WTC11 (cell line): Measurements from ENCODE around the gene SFTPD. TPM values are rescaled to one million over a fixed set of nuclear protein-coding genes. Genes with fewer than 3 reads are reported as not detected.

ENCODE experiments used
- ATAC-seq: fragments of 200-7000 bp; cut with Tn5 transposase; 2 replicates; pipeline ENCODE4 v1.10.0; 2021; ENCODE audit warnings: mild to moderate bottlenecking, moderate library complexity
- CTCF ChIA-PET: fragments of 300-600 bp; sonication (Branson Sonifier 250); formaldehyde crosslinking; loops from one replicate; lab custom pipeline; 2021; ENCODE audit warnings: antibody characterized with exemption; lab: Charles Lee
- POLR2A ChIA-PET: fragments of 350-600 bp; sonication (Branson Sonifier 250); formaldehyde crosslinking; loops from one replicate; lab custom pipeline; 2021; ENCODE audit warnings: antibody characterized with exemption; lab: Charles Lee
- DNase-seq: peaks from one replicate; pipeline ENCODE4 v3.0.0; 2021; ENCODE audit warnings: low spot score
- H3K27ac Mint-ChIP-seq: 2 replicates; pipeline ENCODE4 v1.8.0; 2021; ENCODE audit warnings: mixed read lengths
- H3K27me3 Mint-ChIP-seq: 2 replicates; pipeline ENCODE4 v1.8.0; 2021; ENCODE audit warnings: low read depth, mild to moderate bottlenecking, moderate library complexity, mixed read lengths
- H3K36me3 Mint-ChIP-seq: 2 replicates; pipeline ENCODE4 v1.8.0; 2021; ENCODE audit warnings: mixed read lengths
- H3K4me1 Mint-ChIP-seq: 2 replicates; pipeline ENCODE4 v1.8.0; 2022; ENCODE audit warnings: mixed read lengths
- H3K4me3 Mint-ChIP-seq: 2 replicates; pipeline ENCODE4 v1.8.0; 2021; ENCODE audit warnings: mild to moderate bottlenecking, moderate library complexity, mixed read lengths
- H3K9me3 Mint-ChIP-seq: 2 replicates; pipeline ENCODE4 v1.8.0; 2021; ENCODE audit warnings: mixed read lengths
- CREB1 ChIP-seq: sonication (generic); formaldehyde crosslinking; IDR thresholded peaks from 2 replicates; pipeline ENCODE4 v1.8.0; 2023; ENCODE audit warnings: mild to moderate bottlenecking, missing genetic modification reagents
- ELF4 ChIP-seq: sonication (generic); formaldehyde crosslinking; IDR thresholded peaks from 2 replicates; pipeline ENCODE4 v1.8.1; 2022; ENCODE audit warnings: low read depth, mild to moderate bottlenecking, moderate library complexity, missing genetic modification reagents
- ETV6 ChIP-seq: sonication (generic); formaldehyde crosslinking; IDR thresholded peaks from 2 replicates; pipeline ENCODE4 v1.8.1; 2022; ENCODE audit warnings: mild to moderate bottlenecking, missing genetic modification reagents
- FOXJ3 ChIP-seq: sonication (generic); formaldehyde crosslinking; IDR thresholded peaks from 2 replicates; pipeline ENCODE4 v1.9.0; 2021; ENCODE audit warnings: missing genetic modification reagents, mild to moderate bottlenecking, borderline replicate concordance
- FOXK1 ChIP-seq: sonication (generic); formaldehyde crosslinking; IDR thresholded peaks from 2 replicates; pipeline ENCODE4 v1.8.0; 2022; ENCODE audit warnings: mild to moderate bottlenecking, moderate library complexity, missing genetic modification reagents
- FOXP1 ChIP-seq: sonication (generic); formaldehyde crosslinking; IDR thresholded peaks from 2 replicates; pipeline ENCODE4 v1.8.0; 2022; ENCODE audit warnings: missing genetic modification reagents, mild to moderate bottlenecking, moderate library complexity, borderline replicate concordance
- JAZF1 ChIP-seq: fragments of 250-450 bp; sonication (Bioruptor Pico); IDR thresholded peaks from 2 replicates; pipeline ENCODE4 v1.9.0; 2021; ENCODE audit warnings: moderate library complexity, mild to moderate bottlenecking, inconsistent platforms
- MXD4 ChIP-seq: fragments of 250-450 bp; sonication (Bioruptor Pico); IDR thresholded peaks from 2 replicates; pipeline ENCODE4 v1.8.0; 2021; ENCODE audit warnings: mild to moderate bottlenecking, moderate library complexity, borderline replicate concordance
- NFATC4 ChIP-seq: fragments of 250-450 bp; sonication (Bioruptor Pico); IDR thresholded peaks from 2 replicates; pipeline ENCODE4 v1.9.0; 2021; ENCODE audit warnings: mild to moderate bottlenecking
- NR3C1 ChIP-seq: sonication (generic); formaldehyde crosslinking; conservative IDR thresholded peaks from 2 replicates; pipeline ENCODE4 v1.8.1; 2023; ENCODE audit warnings: low read depth, mild to moderate bottlenecking, missing genetic modification reagents
- RELA ChIP-seq: sonication (generic); formaldehyde crosslinking; IDR thresholded peaks from 2 replicates; pipeline ENCODE4 v1.8.1; 2022; ENCODE audit warnings: missing genetic modification reagents, mild to moderate bottlenecking, borderline replicate concordance
- SOX15 ChIP-seq: fragments of 250-450 bp; sonication (Bioruptor Pico); IDR thresholded peaks from 2 replicates; pipeline ENCODE4 v1.9.0; 2021; ENCODE audit warnings: mild to moderate bottlenecking
- total RNA-seq: library from RNA; stranded (reverse); gene quantifications from 3 replicates; pipeline ENCODE4 v1.2.3, GENCODE V29; 2021
- TF ChIP-seq, protein P1 (sequence below): sonication (generic); formaldehyde crosslinking; conservative IDR thresholded peaks from 2 replicates; pipeline ENCODE4 v1.8.1; 2022; ENCODE audit warnings: mild to moderate bottlenecking, missing genetic modification reagents
- TF ChIP-seq, protein P2 (sequence below): fragments of 250-450 bp; sonication (Bioruptor Pico); conservative IDR thresholded peaks from 2 replicates; pipeline ENCODE4 v1.9.0; 2021; ENCODE audit warnings: mild to moderate bottlenecking
- TF ChIP-seq, protein P3 (sequence below): fragments of 250-450 bp; sonication (Bioruptor Pico); IDR thresholded peaks from 2 replicates; pipeline ENCODE4 v1.9.0; 2021; ENCODE audit warnings: mild to moderate bottlenecking
- TF ChIP-seq, protein P4 (sequence below): fragments of 200-600 bp; IDR thresholded peaks from 2 replicates; pipeline ENCODE4 v1.8.0; 2022; ENCODE audit warnings: antibody characterized with exemption
- TF ChIP-seq, protein P5 (sequence below): sonication (generic); formaldehyde crosslinking; IDR thresholded peaks from 2 replicates; pipeline ENCODE4 v1.8.1; 2023; ENCODE audit warnings: mild to moderate bottlenecking, missing genetic modification reagents
- TF ChIP-seq, protein P6 (sequence below): sonication (generic); formaldehyde crosslinking; IDR thresholded peaks from 2 replicates; pipeline ENCODE4 v1.8.1; 2023; ENCODE audit warnings: mild to moderate bottlenecking, missing genetic modification reagents, moderate library complexity
- TF ChIP-seq, protein P7 (sequence below): sonication (generic); formaldehyde crosslinking; IDR thresholded peaks from 2 replicates; pipeline ENCODE4 v1.8.1; 2023; ENCODE audit warnings: mild to moderate bottlenecking, missing genetic modification reagents

SFTPD gene
- total RNA-seq, 1 experiment from 2014 or later, result 0.66 TPM

DNA sequence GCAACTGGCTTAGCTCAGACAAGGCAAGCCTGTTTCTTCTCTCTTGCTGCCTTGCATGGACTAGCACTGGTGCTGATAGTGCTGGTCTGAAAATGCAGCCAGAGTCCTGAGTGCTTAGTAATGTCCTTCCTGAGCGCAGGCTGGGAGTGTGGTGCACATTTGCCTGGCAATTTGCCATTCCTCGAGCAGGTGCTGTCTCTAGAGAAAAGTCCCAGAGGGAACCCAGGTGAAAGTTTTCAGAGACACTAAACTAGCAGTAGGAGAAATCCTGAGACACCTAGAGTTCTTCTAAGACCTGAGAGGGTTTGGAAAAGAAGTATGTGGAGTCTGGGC lies 1.9 kb downstream of the SFTPD start:
- Mint-ChIP-seq H3K27me3 (peaks cover 8% of the 10 kb centered on the region; the same call in 1 of the 2 replicates), H3K27ac (no peak overlapping the region), H3K4me3 (no peak overlapping the region), H3K36me3 (peaks cover 4% of the 10 kb centered on the region; the same call in 1 of the 2 replicates), H3K4me1 (peaks cover 11% of the 10 kb centered on the region), H3K9me3 (0 out of 2 replicates have a peak, but pooled peaks cover 9% of the 10 kb centered on the region)
- no peak for ATAC-seq
- no peak for DNase-seq
- TF ChIP-seq RELA (CRISPR knock-in tag), result no peak
- no peak for TF ChIP-seq NR3C1 (CRISPR knock-in tag)
- TF ChIP-seq, protein P1, sequence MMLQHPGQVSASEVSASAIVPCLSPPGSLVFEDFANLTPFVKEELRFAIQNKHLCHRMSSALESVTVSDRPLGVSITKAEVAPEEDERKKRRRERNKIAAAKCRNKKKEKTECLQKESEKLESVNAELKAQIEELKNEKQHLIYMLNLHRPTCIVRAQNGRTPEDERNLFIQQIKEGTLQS (CRISPR knock-in tag), result no peak
- TF ChIP-seq, protein P2, sequence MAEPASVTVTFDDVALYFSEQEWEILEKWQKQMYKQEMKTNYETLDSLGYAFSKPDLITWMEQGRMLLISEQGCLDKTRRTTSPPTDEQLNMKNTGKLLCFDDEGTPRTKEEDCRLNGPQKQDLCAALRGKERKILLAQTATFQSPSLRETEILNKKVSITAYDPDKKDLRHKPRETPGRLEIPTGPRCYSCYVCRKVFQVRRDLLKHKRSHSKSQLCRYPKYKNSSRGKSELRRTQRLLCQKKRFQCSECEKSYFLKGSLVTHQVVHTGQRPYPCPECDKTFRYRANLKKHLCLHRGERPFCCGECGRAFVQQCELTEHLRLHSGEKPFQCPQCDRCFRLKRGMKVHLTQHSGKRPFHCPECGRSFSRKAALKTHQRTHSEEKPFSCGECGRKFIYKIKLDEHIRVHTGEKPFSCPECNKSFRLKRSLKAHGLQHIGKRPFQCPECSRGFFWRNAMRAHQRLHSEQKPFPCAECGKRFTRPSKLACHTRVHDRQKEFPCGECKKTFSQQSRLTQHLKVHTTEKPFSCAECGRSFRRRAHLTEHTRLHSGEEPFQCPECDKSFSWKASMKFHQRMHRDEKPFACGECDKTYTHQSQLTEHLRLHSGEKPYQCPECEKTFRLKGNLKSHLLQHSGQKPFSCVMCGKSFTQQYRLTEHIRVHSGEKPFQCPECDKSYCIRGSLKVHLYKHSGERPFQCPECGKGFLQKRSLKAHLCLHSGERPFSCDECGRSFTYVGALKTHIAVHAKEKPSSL (CRISPR knock-in tag), result no peak
- TF ChIP-seq MXD4, result no peak
- TF ChIP-seq ETV6, result no peak
- no peak for TF ChIP-seq FOXK1
- TF ChIP-seq SOX15 (CRISPR knock-in tag), result no peak
- TF ChIP-seq, protein P3, sequence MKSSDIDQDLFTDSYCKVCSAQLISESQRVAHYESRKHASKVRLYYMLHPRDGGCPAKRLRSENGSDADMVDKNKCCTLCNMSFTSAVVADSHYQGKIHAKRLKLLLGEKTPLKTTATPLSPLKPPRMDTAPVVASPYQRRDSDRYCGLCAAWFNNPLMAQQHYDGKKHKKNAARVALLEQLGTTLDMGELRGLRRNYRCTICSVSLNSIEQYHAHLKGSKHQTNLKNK (CRISPR knock-in tag), result no peak
- no peak for TF ChIP-seq FOXP1 (CRISPR knock-in tag)
- no peak for TF ChIP-seq JAZF1 (CRISPR knock-in tag)
- TF ChIP-seq, protein P4, sequence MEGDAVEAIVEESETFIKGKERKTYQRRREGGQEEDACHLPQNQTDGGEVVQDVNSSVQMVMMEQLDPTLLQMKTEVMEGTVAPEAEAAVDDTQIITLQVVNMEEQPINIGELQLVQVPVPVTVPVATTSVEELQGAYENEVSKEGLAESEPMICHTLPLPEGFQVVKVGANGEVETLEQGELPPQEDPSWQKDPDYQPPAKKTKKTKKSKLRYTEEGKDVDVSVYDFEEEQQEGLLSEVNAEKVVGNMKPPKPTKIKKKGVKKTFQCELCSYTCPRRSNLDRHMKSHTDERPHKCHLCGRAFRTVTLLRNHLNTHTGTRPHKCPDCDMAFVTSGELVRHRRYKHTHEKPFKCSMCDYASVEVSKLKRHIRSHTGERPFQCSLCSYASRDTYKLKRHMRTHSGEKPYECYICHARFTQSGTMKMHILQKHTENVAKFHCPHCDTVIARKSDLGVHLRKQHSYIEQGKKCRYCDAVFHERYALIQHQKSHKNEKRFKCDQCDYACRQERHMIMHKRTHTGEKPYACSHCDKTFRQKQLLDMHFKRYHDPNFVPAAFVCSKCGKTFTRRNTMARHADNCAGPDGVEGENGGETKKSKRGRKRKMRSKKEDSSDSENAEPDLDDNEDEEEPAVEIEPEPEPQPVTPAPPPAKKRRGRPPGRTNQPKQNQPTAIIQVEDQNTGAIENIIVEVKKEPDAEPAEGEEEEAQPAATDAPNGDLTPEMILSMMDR, result no peak
- TF ChIP-seq, protein P5, sequence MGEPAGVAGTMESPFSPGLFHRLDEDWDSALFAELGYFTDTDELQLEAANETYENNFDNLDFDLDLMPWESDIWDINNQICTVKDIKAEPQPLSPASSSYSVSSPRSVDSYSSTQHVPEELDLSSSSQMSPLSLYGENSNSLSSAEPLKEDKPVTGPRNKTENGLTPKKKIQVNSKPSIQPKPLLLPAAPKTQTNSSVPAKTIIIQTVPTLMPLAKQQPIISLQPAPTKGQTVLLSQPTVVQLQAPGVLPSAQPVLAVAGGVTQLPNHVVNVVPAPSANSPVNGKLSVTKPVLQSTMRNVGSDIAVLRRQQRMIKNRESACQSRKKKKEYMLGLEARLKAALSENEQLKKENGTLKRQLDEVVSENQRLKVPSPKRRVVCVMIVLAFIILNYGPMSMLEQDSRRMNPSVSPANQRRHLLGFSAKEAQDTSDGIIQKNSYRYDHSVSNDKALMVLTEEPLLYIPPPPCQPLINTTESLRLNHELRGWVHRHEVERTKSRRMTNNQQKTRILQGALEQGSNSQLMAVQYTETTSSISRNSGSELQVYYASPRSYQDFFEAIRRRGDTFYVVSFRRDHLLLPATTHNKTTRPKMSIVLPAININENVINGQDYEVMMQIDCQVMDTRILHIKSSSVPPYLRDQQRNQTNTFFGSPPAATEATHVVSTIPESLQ (CRISPR knock-in tag), result no peak
- TF ChIP-seq, protein P6, sequence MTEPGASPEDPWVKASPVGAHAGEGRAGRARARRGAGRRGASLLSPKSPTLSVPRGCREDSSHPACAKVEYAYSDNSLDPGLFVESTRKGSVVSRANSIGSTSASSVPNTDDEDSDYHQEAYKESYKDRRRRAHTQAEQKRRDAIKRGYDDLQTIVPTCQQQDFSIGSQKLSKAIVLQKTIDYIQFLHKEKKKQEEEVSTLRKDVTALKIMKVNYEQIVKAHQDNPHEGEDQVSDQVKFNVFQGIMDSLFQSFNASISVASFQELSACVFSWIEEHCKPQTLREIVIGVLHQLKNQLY, result no peak
- POLR2A ChIA-PET, result no interaction called here
- CTCF ChIA-PET, result no interaction called here

DNA sequence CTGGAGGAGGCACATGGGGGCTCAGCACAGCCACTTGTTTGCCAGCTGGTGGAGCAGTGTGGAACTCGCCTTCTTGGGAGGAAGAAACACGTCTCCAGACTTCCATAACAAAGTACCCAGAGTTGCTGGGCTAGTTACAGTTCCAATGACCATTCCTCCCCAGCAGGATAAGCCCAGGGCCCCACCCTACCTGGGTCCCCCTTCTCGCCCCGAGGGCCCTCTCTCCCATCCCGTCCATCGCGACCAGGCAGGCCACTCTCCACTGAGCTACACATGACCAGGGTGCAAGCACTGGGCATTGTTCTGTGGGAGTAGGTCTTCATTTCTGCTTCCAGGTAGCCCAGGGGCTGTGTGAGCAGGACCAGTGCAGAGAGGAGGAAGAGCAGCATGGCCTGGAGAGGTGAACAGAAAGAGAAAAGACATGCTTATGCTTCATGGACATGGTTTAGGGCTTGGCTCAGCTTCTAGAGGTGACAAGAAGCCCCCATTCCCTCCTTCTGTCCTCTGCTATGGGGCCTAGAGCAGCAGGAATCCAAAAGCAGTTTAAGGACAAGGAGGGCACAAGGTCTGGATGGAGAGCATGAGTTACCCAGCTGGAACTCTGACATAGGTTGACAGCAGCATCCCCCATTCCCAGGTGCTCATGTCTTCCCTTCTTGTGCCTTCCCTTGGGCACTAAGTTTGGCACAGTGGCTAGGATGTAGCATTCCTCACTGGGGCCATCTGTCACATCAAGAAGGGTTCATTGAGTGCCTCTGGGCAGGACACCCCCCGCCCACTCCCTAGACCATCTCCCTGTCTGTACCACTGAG lies 2.4 kb downstream of the SFTPD start:
- ChIA-PET CTCF (no interaction called here), POLR2A (no interaction called here)
- TF ChIP-seq FOXJ3, result no peak
- no peak for TF ChIP-seq JAZF1 (CRISPR knock-in tag)
- no peak for TF ChIP-seq CREB1 (CRISPR knock-in tag)
- no peak for TF ChIP-seq NFATC4 (CRISPR knock-in tag)
- TF ChIP-seq SOX15 (CRISPR knock-in tag), result no peak
- TF ChIP-seq ETV6, result no peak
- no peak for TF ChIP-seq ELF4 (CRISPR knock-in tag)
- TF ChIP-seq, protein P7, sequence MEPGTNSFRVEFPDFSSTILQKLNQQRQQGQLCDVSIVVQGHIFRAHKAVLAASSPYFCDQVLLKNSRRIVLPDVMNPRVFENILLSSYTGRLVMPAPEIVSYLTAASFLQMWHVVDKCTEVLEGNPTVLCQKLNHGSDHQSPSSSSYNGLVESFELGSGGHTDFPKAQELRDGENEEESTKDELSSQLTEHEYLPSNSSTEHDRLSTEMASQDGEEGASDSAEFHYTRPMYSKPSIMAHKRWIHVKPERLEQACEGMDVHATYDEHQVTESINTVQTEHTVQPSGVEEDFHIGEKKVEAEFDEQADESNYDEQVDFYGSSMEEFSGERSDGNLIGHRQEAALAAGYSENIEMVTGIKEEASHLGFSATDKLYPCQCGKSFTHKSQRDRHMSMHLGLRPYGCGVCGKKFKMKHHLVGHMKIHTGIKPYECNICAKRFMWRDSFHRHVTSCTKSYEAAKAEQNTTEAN (CRISPR knock-in tag), result no peak
- TF ChIP-seq, all 79 proteins: peak for 0
- no peak overlapping the region for H3K27ac Mint-ChIP-seq
- peaks cover 1% of the 10 kb centered on the region; the same call in 1 of the 2 replicates for H3K36me3 Mint-ChIP-seq
- H3K4me3 Mint-ChIP-seq, result no peak overlapping the region
- DNase-seq (no peak), ATAC-seq (0 out of 2 replicates have a peak, but pooled peaks have one; percentile 13)
- peaks cover 8% of the 10 kb centered on the region; the same call in 1 of the 2 replicates for H3K27me3 Mint-ChIP-seq
- H3K4me1 Mint-ChIP-seq, result peaks cover 8% of the 10 kb centered on the region
- H3K9me3 Mint-ChIP-seq, result 0 out of 2 replicates have a peak, but pooled peaks cover 9% of the 10 kb centered on the region
